OCI-LY7 (cell line): ENCODE data around the gene XPO4.

Source experiments
- EZH2phosphoT487 ChIP-seq: fragments of 200-600 bp; sonication (generic); IDR thresholded peaks from 2 replicates; pipeline ENCODE4 v1.6.1; 2018; ENCODE audit warnings: low read depth, borderline replicate concordance, mild to moderate bottlenecking, mixed run types, antibody characterized with exemption, low read length, moderate library complexity, mixed read lengths
- TF ChIP-seq, protein P1 (sequence below): fragments of 200-600 bp; sonication (generic); conservative IDR thresholded peaks from 2 replicates; pipeline ENCODE4 v1.5.1; 2014; ENCODE audit warnings: mild to moderate bottlenecking, antibody characterized with exemption, low read length, moderate library complexity, mixed read lengths

DNA sequence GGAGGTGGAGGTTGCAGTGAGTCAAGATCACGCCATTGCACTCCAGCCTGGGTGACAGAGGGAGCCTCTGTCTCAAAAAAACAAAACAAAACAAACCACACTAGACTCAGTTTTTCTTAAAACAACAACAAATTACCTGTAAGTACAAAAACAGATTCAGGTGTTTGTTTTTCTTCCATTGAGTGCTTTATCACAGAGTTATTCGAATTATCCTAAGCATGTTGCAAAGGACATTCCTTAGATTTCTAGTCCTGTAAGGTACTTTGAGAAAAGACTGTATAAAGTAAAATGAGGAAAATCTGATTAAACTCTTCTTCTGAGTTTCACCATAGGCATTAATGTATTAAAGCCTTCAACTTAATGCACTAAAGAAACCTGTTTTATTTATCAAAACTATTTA, 126.6 kb downstream of the XPO4 start:
- TF ChIP-seq, protein P1, sequence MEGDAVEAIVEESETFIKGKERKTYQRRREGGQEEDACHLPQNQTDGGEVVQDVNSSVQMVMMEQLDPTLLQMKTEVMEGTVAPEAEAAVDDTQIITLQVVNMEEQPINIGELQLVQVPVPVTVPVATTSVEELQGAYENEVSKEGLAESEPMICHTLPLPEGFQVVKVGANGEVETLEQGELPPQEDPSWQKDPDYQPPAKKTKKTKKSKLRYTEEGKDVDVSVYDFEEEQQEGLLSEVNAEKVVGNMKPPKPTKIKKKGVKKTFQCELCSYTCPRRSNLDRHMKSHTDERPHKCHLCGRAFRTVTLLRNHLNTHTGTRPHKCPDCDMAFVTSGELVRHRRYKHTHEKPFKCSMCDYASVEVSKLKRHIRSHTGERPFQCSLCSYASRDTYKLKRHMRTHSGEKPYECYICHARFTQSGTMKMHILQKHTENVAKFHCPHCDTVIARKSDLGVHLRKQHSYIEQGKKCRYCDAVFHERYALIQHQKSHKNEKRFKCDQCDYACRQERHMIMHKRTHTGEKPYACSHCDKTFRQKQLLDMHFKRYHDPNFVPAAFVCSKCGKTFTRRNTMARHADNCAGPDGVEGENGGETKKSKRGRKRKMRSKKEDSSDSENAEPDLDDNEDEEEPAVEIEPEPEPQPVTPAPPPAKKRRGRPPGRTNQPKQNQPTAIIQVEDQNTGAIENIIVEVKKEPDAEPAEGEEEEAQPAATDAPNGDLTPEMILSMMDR = no peak
- TF ChIP-seq EZH2phosphoT487 = no peak
